K562 (cell line): Measurements from ENCODE around the gene CD37. TPM values are rescaled to one million over a fixed set of nuclear protein-coding genes. Genes with fewer than 3 reads are reported as not detected.

Experiments
- ARID2 ChIP-seq: fragments of 450-650 bp; IDR thresholded peaks from 2 replicates; pipeline ENCODE4 v1.6.1; 2017; ENCODE audit warnings: antibody characterized with exemption, mild to moderate bottlenecking
- CBX1 ChIP-seq: sonication (generic); IDR thresholded peaks from 2 replicates; pipeline ENCODE4 v1.6.1; 2016; ENCODE audit warnings: antibody characterized with exemption, low read depth, mild to moderate bottlenecking
- CBX2 ChIP-seq: fragments of 200-600 bp; sonication (generic); IDR thresholded peaks from one replicate; pipeline ENCODE4 v1.6.1; 2012; ENCODE audit warnings: mild to moderate bottlenecking, low read length, inconsistent platforms; ENCODE audit not compliant: insufficient read depth, poor library complexity, severe bottlenecking
- ELK3 ChIP-seq: fragments of 450-650 bp; formaldehyde crosslinking; IDR thresholded peaks from 2 replicates; pipeline ENCODE4 v1.4.0; 2020; ENCODE audit warnings: mild to moderate bottlenecking
- FOXA3 ChIP-seq, 2 experiments: fragments of 450-650 bp in 1 of 2; sonication (generic) in 1 of 2; formaldehyde crosslinking; IDR thresholded peaks in 1 of 2; conservative IDR thresholded peaks in 1 of 2; 2 replicates each; pipeline versions ENCODE4 v1.4.0 to v1.8.0; 2020 to 2022; ENCODE audit warnings: mild to moderate bottlenecking in 2 of 2, missing genetic modification reagents in 1 of 2
- FOXK2 ChIP-seq, 2 experiments: fragments of 450-650 bp; IDR thresholded peaks in 1 of 2; conservative IDR thresholded peaks in 1 of 2; 2 replicates each; pipeline ENCODE4 v1.6.1; 2016; ENCODE audit warnings: low read depth in 2 of 2, mild to moderate bottlenecking in 1 of 2
- HCFC1 ChIP-seq: IDR thresholded peaks from 2 replicates; pipeline ENCODE4 v1.6.1; 2012; ENCODE audit warnings: low read depth, low read length, improper control_type of control experiment
- HMGXB4 ChIP-seq: sonication (generic); formaldehyde crosslinking; IDR thresholded peaks from 2 replicates; pipeline ENCODE4 v1.8.1; 2023; ENCODE audit warnings: mild to moderate bottlenecking, missing genetic modification reagents
- IFI16 ChIP-seq: fragments of 250-450 bp; sonication (Bioruptor Pico); IDR thresholded peaks from 2 replicates; pipeline ENCODE4 v2.1.2; 2022; ENCODE audit warnings: mild to moderate bottlenecking, inconsistent platforms
- MAX ChIP-seq: sonication (generic); formaldehyde crosslinking; IDR thresholded peaks from 2 replicates; pipeline ENCODE4 v1.9.0; 2022; ENCODE audit warnings: mild to moderate bottlenecking, missing genetic modification reagents
- MCM2 ChIP-seq: fragments of 450-650 bp; IDR thresholded peaks from 2 replicates; pipeline ENCODE4 v1.6.1; 2017; ENCODE audit warnings: low read depth, mild to moderate bottlenecking
- NCOA2 ChIP-seq, 2 experiments: fragments of 450-650 bp; IDR thresholded peaks; 2 replicates each; pipeline ENCODE4 v1.6.1; 2018; ENCODE audit warnings: mild to moderate bottlenecking in 2 of 2, moderate library complexity in 1 of 2; ENCODE audit not compliant: partially characterized antibody in 2 of 2
- PYGO2 ChIP-seq: fragments of 450-650 bp; IDR thresholded peaks from 2 replicates; pipeline ENCODE4 v1.6.1; 2016; ENCODE audit warnings: mild to moderate bottlenecking, missing genetic modification characterization, moderate library complexity, missing compliant biosample characterization
- WHSC1 ChIP-seq: IDR thresholded peaks from one replicate; pipeline ENCODE4 v1.6.1; 2012; ENCODE audit warnings: low read length, control low read depth, inconsistent platforms
- ZBTB7A ChIP-seq: IDR thresholded peaks from 2 replicates; pipeline ENCODE4 v1.6.1; 2011; ENCODE audit warnings: low read depth, mild to moderate bottlenecking, low read length, moderate library complexity, borderline replicate concordance; ENCODE audit not compliant: control insufficient read depth
- ZKSCAN1 ChIP-seq: fragments of 150-350 bp; IDR thresholded peaks from 2 replicates; pipeline ENCODE4 v1.6.1; 2016; ENCODE audit warnings: low read depth, low read length
- ZNF507 ChIP-seq: conservative IDR thresholded peaks from 2 replicates; pipeline ENCODE4 v1.6.1; 2017; ENCODE audit warnings: missing genetic modification characterization, missing compliant biosample characterization
- ZNF512 ChIP-seq: IDR thresholded peaks from 2 replicates; pipeline ENCODE4 v1.6.1; 2016; ENCODE audit warnings: missing genetic modification characterization, missing compliant biosample characterization
- polyA plus RNA-seq, 8 experiments: library from polyadenylated mRNA; depleted of rRNA in 4 of 8; stranded (reverse) in 5 of 8; unstranded in 3 of 8; fragments of >200 nt; fragmentation: Nextera tagmentation in 2 of 8; fragmentation: Illumina TruSeq in 1 of 8; extraction: Ambion mirVana in 2 of 8; extraction: Trizol in 1 of 8; gene quantifications; 2 replicates each; pipeline versions ENCODE4 v1.2.1 to v1.2.3, GENCODE V29; 2011 to 2014; ENCODE audit warnings: inconsistent platforms in 1 of 8, missing spikeins in 1 of 8
- total RNA-seq, 7 experiments: library from RNA; depleted of rRNA in 6 of 7; stranded (reverse); fragments of >200 nt in 6 of 7; fragmentation: Illumina TruSeq in 2 of 7; extraction: Trizol in 2 of 7; gene quantifications; 2 replicates each; pipeline versions ENCODE4 v1.2.1 to v1.2.3, GENCODE V29; 2011 to 2021; ENCODE audit warnings: low replicate concordance in 1 of 7
- TF ChIP-seq, protein P1 (sequence below): fragments of 250-450 bp; sonication (Bioruptor Pico); IDR thresholded peaks from 2 replicates; pipeline ENCODE4 v1.4.0; 2020; ENCODE audit warnings: mild to moderate bottlenecking
- TF ChIP-seq, protein P2 (sequence below), 2 experiments: fragments of 450-650 bp; IDR thresholded peaks; 2 replicates each; pipeline ENCODE4 v1.6.1; 2016

CD37 gene
- total and polyA plus RNA-seq, 9 of the 15 experiments (the other 6 are each of a cell fraction or from before 2014, with no cell fraction given), result 2.5 to 19.0 (median 7.4) TPM

DNA sequence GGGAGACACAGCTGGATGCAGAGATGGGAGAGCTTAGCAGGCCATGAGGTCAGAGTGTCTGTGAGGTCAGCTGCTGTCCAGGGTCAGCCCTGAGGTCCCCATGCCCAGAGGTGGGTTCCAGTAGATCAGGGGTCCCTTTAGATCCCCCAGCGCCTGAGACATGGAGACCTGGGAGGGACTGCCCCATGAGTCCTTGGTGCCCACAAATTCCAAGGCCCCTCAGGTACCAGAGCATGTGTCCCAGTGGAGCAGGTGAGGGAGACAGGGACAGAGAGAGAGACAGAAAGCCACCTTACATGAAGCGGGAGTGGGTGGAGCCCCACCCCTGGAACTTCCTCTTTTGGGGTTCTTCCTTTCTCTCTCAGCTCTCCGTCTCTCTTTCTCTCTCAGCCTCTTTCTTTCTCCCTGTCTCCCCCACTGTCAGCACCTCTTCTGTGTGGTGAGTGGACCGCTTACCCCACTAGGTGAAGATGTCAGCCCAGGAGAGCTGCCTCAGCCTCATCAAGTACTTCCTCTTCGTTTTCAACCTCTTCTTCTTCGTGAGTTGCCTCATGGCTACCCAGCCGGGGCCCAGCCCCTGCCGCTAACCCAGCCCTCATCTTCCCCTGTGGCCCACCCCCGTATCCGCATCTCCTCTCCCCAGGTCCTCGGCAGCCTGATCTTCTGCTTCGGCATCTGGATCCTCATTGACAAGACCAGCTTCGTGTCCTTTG, at the start of gene CD37 (continued):
- TF ChIP-seq, protein P1, sequence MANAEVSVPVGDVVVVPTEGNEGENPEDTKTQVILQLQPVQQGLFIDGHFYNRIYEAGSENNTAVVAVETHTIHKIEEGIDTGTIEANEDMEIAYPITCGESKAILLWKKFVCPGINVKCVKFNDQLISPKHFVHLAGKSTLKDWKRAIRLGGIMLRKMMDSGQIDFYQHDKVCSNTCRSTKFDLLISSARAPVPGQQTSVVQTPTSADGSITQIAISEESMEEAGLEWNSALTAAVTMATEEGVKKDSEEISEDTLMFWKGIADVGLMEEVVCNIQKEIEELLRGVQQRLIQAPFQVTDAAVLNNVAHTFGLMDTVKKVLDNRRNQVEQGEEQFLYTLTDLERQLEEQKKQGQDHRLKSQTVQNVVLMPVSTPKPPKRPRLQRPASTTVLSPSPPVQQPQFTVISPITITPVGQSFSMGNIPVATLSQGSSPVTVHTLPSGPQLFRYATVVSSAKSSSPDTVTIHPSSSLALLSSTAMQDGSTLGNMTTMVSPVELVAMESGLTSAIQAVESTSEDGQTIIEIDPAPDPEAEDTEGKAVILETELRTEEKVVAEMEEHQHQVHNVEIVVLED (CRISPR knock-in tag), result no peak
- TF ChIP-seq NCOA2 (IDR thresholded peaks at IDR 0.05; ENCODE audit: partially characterized antibody in 2 of 2) (no peak), MAX (peak; percentile 25; the same call in 1 of the 2 replicates), HMGXB4 (CRISPR knock-in tag) (no peak), PYGO2 (tag) (no peak), CBX1 (no peak), FOXK2 (conservative IDR thresholded peaks at IDR 0.05 in 1 of 2, IDR thresholded peaks at IDR 0.05 in 1 of 2; ENCODE audit: low read depth in 2 of 2) (no peak), MCM2 (no peak), HCFC1 (0 out of 2 replicates have a peak, but pooled peaks have one; percentile 5), ZKSCAN1 (no peak), ZBTB7A (peak; percentile 64; the same call in 1 of the 2 replicates), CBX2 (no peak), WHSC1 (no peak), IFI16 (CRISPR knock-in tag) (no peak), ZNF507 (no peak), ARID2 (no peak), ZNF512 (tag) (no peak), ELK3 (CRISPR knock-in tag) (no peak), FOXA3 (CRISPR knock-in tag; conservative IDR thresholded peaks at IDR 0.05 in 1 of 2, IDR thresholded peaks at IDR 0.05 in 1 of 2) (no peak)
- TF ChIP-seq, protein P2, sequence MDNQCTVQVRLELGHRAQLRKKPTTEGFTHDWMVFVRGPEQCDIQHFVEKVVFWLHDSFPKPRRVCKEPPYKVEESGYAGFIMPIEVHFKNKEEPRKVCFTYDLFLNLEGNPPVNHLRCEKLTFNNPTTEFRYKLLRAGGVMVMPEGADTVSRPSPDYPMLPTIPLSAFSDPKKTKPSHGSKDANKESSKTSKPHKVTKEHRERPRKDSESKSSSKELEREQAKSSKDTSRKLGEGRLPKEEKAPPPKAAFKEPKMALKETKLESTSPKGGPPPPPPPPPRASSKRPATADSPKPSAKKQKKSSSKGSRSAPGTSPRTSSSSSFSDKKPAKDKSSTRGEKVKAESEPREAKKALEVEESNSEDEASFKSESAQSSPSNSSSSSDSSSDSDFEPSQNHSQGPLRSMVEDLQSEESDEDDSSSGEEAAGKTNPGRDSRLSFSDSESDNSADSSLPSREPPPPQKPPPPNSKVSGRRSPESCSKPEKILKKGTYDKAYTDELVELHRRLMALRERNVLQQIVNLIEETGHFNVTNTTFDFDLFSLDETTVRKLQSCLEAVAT (IDR thresholded peaks at IDR 0.05), result no peak
